HG02870 (cell line): ENCODE data around the gene STXBP2.

Source experiments
- ATAC-seq: cut with Tn5 transposase; IDR thresholded peaks from one replicate; pipeline ENCODE4 v1.9.1; 2021; ENCODE audit warnings: mild to moderate bottlenecking, moderate library complexity; ENCODE audit not compliant: unreplicated experiment

The STXBP2 gene

DNA sequence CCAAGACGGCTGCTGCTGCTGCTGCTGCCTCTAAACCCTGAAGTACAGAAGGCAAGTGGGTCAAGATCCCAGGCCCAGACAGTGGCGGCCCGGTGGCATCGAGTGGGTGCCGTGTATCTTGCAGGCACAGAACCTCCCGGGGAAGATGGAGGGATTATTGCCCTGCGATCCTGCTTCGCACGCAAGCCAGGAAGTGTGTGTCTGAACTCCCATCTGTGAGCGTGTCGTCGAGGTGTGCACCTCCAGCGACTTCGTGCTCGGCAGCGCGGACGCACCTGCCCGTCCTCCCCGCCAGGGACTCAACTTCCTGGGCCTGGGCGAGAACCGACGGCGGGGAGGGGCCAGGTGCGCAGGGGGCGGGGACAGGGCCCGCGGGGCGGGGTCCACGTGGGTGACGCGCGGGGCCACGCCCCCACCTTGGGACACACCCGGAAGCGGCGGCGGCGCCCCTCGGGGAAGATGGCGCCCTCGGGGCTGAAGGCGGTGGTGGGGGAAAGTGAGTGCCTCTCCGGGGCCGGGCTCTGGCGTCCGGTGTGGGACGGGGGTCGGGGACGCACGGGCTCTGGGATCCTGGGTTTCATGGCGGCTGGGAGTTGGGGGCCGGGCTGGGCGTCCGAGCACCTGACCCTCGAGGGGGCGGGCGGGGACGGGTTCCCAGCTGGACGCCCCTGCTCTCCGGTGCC, at the start of gene STXBP2:
Gene STXBP2, plus strand, starts transcription at position 420 of the 683 bp plus-strand sequence. Its CDS starts 40 bp downstream, at position 460.
- peak; percentile 51 for ATAC-seq

GRCh38 chr19:7589822-7590221, 47.1 kb upstream of the STXBP2 start:
- ATAC-seq = no peak

GRCh38 chr19:7590256-7590655, 46.7 kb upstream of the STXBP2 start:
- ATAC-seq = no peak

- no peak for ATAC-seq
Observed at GRCh38 chr19:7595466-7596133, 41.3 kb upstream of the STXBP2 start, which contains the start of gene CAMSAP3. Gene CAMSAP3 (plus strand): TSS chr19:7595863. CDS start chr19:7596003, 140 bp downstream.

- no peak for ATAC-seq
Observed at GRCh38 chr19:7596211-7596937, 40.5 kb upstream of the STXBP2 start.

DNA sequence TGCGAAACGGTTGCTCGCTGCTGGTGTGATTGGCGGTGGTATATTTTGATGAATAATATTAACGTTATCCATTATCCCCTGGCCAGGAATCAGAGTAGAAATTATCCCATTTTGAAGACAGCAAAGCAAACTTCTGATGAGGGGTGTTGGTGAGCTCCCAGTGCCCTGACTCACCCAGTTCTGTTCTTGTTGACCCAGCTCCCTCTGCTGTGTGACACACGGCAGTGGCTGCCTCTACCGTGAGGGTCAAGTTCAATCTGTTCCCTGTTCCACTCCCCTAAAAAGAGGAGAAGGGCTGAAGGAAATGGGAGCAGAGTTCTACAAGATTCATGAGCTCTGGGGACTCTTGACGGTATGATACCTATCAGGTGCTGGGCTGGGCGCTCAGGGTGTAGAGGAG, 39.2 kb upstream of the STXBP2 start:
- no peak for ATAC-seq

DNA sequence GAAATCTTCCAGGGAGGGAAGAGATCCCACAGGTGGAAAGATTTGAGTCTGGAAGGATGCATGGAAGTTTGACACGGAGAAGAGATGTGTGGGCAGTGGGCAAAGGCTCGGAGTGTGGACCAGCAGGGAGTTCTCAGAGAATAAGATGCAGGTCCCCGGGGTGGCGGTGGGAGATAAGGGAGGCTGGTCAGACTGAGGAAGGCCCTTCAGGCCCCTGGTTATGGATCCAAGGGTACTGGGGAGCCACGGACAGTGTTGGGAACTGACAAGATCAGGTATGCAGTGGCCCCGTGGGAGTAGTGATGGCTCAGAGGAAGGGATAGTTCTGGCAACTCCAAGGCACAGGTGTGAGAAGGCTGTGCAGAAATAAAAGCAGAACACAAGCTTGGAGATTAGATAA, 38.7 kb upstream of the STXBP2 start:
- no peak for ATAC-seq

GRCh38 chr19:7600721-7601120, 36.2 kb upstream of the STXBP2 start:
- no peak for ATAC-seq

GRCh38 chr19:7602240-7602934, 34.5 kb upstream of the STXBP2 start:
- no peak for ATAC-seq

GRCh38 chr19:7602935-7603497, 33.9 kb upstream of the STXBP2 start:
- no peak for ATAC-seq

GRCh38 chr19:7603919-7604318, 33.0 kb upstream of the STXBP2 start:
- no peak for ATAC-seq

GRCh38 chr19:7605490-7606222, 31.3 kb upstream of the STXBP2 start:
- ATAC-seq = no peak

GRCh38 chr19:7606289-7606688, 30.6 kb upstream of the STXBP2 start:
- no peak for ATAC-seq

- ATAC-seq = no peak
Observed at GRCh38 chr19:7607212-7607873, 29.6 kb upstream of the STXBP2 start.

- no peak for ATAC-seq
Observed at GRCh38 chr19:7607874-7608560, 28.9 kb upstream of the STXBP2 start.

- ATAC-seq = no peak
Observed at GRCh38 chr19:7610491-7611240, 26.2 kb upstream of the STXBP2 start.

DNA sequence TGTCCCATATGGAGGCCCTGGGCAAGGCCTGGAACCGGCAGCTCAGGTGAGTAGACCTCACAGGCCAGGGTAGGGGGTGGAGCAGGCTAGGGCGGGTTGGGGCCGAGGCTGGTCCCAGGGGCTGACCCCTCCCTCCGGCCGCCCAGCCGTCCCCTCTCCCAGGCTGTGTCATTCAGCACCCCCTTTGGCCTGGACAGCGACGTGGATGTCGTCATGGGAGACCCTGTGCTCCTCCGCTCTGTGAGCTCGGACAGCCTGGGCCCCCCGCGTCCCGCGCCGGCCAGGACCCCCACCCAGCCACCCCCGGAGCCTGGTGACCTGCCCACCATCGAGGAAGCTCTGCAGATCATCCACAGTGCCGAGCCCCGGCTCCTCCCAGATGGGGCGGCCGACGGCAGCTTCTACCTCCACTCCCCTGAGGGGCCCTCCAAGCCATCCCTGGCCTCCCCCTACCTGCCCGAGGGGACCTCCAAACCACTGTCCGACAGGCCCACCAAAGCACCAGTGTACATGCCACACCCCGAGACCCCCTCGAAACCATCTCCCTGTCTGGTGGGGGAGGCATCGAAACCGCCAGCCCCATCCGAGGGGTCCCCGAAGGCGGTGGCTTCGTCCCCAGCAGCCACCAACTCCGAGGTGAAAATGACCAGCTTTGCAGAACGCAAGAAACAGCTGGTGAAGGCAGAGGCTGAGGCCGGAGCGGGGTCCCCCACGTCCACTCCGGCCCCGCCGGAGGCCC, 25.2 kb upstream of the STXBP2 start:
- ATAC-seq = no peak
